ENCODE measurements around the gene NET1.
A peak's percentile ranks its signal among the peaks of the same experiment; 100 is the strongest.

The NET1 gene

GRCh38 chr10:5441106-5441505 is 28.7 kb downstream of the NET1 start:
- H3K4me3 ChIP-seq (IDR thresholded peaks at IDR 0.05; ENCODE audit: insufficient read depth, low read depth, low read length) = no peak overlapping the region
- H3K27ac ChIP-seq = no peak overlapping the region
- no peak for TF ChIP-seq CTCF (conservative IDR thresholded peaks at IDR 0.05; ENCODE audit: low read depth, low read length)
- no peak overlapping the region for H2AFZ ChIP-seq (ENCODE audit: low read depth)
- H3K36me3 ChIP-seq (ENCODE audit: insufficient read depth) = no peaks in the 10 kb centered on the region
- no peak overlapping the region for H3K9ac ChIP-seq
- H3K4me2 ChIP-seq = no peak overlapping the region
- peaks cover 45% of the 10 kb centered on the region for H3K4me1 ChIP-seq (ENCODE audit: low read depth, poor library complexity, severe bottlenecking)
- H3K27me3 ChIP-seq (ENCODE audit: insufficient read depth, low read depth) = no peaks in the 10 kb centered on the region
- H3K79me2 ChIP-seq (ENCODE audit: insufficient read depth, low read depth) = peaks cover 20% of the 10 kb centered on the region; the same call in 1 of the 2 replicates
- H4K20me1 ChIP-seq (ENCODE audit: insufficient read depth) = no peaks in the 10 kb centered on the region

GRCh38 chr10:5442065-5442989 is 30.0 kb downstream of the NET1 start:
- H3K4me2 ChIP-seq = peak overlapping the region; percentile 29
- no peak overlapping the region for H3K9ac ChIP-seq
- no peak overlapping the region for H3K4me3 ChIP-seq (IDR thresholded peaks at IDR 0.05; ENCODE audit: insufficient read depth, low read depth, low read length)
- no peaks in the 10 kb centered on the region for H3K36me3 ChIP-seq (ENCODE audit: insufficient read depth)
- peaks cover 23% of the 10 kb centered on the region; the same call in 1 of the 2 replicates for H3K79me2 ChIP-seq (ENCODE audit: insufficient read depth, low read depth)
- TF ChIP-seq CTCF (conservative IDR thresholded peaks at IDR 0.05; ENCODE audit: low read depth, low read length) = peak; percentile 79
- H4K20me1 ChIP-seq (ENCODE audit: insufficient read depth) = no peaks in the 10 kb centered on the region
- no peaks in the 10 kb centered on the region for H3K27me3 ChIP-seq (ENCODE audit: insufficient read depth, low read depth)
- H3K4me1 ChIP-seq (ENCODE audit: low read depth, poor library complexity, severe bottlenecking) = peaks cover 48% of the 10 kb centered on the region
- no peak overlapping the region for H2AFZ ChIP-seq (ENCODE audit: low read depth)
- no peak overlapping the region for H3K27ac ChIP-seq

GRCh38 chr10:5442990-5443370 is 30.6 kb downstream of the NET1 start:
- no peaks in the 10 kb centered on the region for H3K27me3 ChIP-seq (ENCODE audit: insufficient read depth, low read depth)
- H3K4me2 ChIP-seq = peak overlapping the region; percentile 29
- peaks cover 28% of the 10 kb centered on the region; the same call in 1 of the 2 replicates for H3K79me2 ChIP-seq (ENCODE audit: insufficient read depth, low read depth)
- no peaks in the 10 kb centered on the region for H4K20me1 ChIP-seq (ENCODE audit: insufficient read depth)
- H3K9ac ChIP-seq = no peak overlapping the region
- no peaks in the 10 kb centered on the region for H3K36me3 ChIP-seq (ENCODE audit: insufficient read depth)
- H3K27ac ChIP-seq = no peak overlapping the region
- no peak overlapping the region for H3K4me3 ChIP-seq (IDR thresholded peaks at IDR 0.05; ENCODE audit: insufficient read depth, low read depth, low read length)
- peaks cover 54% of the 10 kb centered on the region for H3K4me1 ChIP-seq (ENCODE audit: low read depth, poor library complexity, severe bottlenecking)
- TF ChIP-seq CTCF (conservative IDR thresholded peaks at IDR 0.05; ENCODE audit: low read depth, low read length) = no peak
- H2AFZ ChIP-seq (ENCODE audit: low read depth) = no peak overlapping the region

GRCh38 chr10:5443429-5443828 is 31.1 kb downstream of the NET1 start:
- Histone ChIP-seq H2AFZ (ENCODE audit: low read depth) (no peak overlapping the region), H3K79me2 (ENCODE audit: insufficient read depth, low read depth) (peaks cover 32% of the 10 kb centered on the region), H3K9ac (no peak overlapping the region), H3K36me3 (ENCODE audit: insufficient read depth) (no peaks in the 10 kb centered on the region), H3K27ac (no peak overlapping the region), H4K20me1 (ENCODE audit: insufficient read depth) (no peaks in the 10 kb centered on the region), H3K27me3 (ENCODE audit: insufficient read depth, low read depth) (no peaks in the 10 kb centered on the region), H3K4me3 (IDR thresholded peaks at IDR 0.05; ENCODE audit: insufficient read depth, low read depth, low read length) (no peak overlapping the region), H3K4me2 (peak overlapping the region; percentile 29; the same call in 1 of the 2 replicates), H3K4me1 (ENCODE audit: low read depth, poor library complexity, severe bottlenecking) (peaks cover 58% of the 10 kb centered on the region)
- TF ChIP-seq CTCF (conservative IDR thresholded peaks at IDR 0.05; ENCODE audit: low read depth, low read length) = no peak

All from KMS-11 (cell line).